IMR-90 (cell line): ENCODE results near the gene ADAM12. TPM values are rescaled to one million over a fixed set of nuclear protein-coding genes. Genes with fewer than 3 reads are reported as not detected.
A peak's percentile ranks its signal among the peaks of the same experiment; 100 is the strongest.

Experiments used
- ATAC-seq: fragments of 200-7000 bp; cut with Tn5 transposase; 2 replicates; pipeline ENCODE4 v1.9.1; 2020; ENCODE audit warnings: low read depth, mild to moderate bottlenecking, moderate library complexity
- BruUV-seq: library from RNA; stranded (reverse); fragments of 400-500 nt; replicated peaks from 2 replicates; lab custom pipeline; 2021; lab: Mats Ljungman, UMichigan
- CTCF ChIA-PET: fragments of 300-600 bp; formaldehyde crosslinking; extraction: SDS; loops from one replicate; lab custom pipeline; 2021; ENCODE audit warnings: antibody characterized with exemption; lab: Yijun Ruan, JAX
- POLR2A ChIA-PET: fragments of 300-600 bp; sonication (Branson Sonifier 250); formaldehyde crosslinking; loops from one replicate; lab custom pipeline; 2022; ENCODE audit warnings: antibody characterized with exemption; ENCODE audit not compliant: unreplicated experiment; lab: Charles Lee
- DNase-seq: peaks from one replicate; pipeline ENCODE4 v3.0.0; 2013
- H2AFZ ChIP-seq: replicated peaks from 2 replicates; pipeline ENCODE3; 2013; ENCODE audit warnings: low read length, mild to moderate bottlenecking; ENCODE audit not compliant: poor library complexity
- H2AK5ac ChIP-seq: 2 replicates; pipeline ENCODE4 v1.6.1; 2013; ENCODE audit warnings: low read depth, low read length, inconsistent platforms
- H2AK9ac ChIP-seq: replicated peaks from 2 replicates; pipeline ENCODE3; 2013; ENCODE audit warnings: mild to moderate bottlenecking, low read depth, low read length, moderate library complexity; ENCODE audit not compliant: poor library complexity
- H2BK120ac ChIP-seq: 2 replicates; pipeline ENCODE4 v1.6.1; 2013; ENCODE audit warnings: low read depth, low read length, inconsistent platforms
- H2BK15ac ChIP-seq: 3 replicates; pipeline ENCODE4 v1.6.1; 2013; ENCODE audit warnings: low read depth, low read length, inconsistent platforms
- H2BK20ac ChIP-seq: 2 replicates; pipeline ENCODE4 v1.6.1; 2013; ENCODE audit warnings: low read depth, mild to moderate bottlenecking, inconsistent platforms, low read length, moderate library complexity
- H2BK5ac ChIP-seq: 2 replicates; pipeline ENCODE4 v1.6.1; 2013; ENCODE audit warnings: mild to moderate bottlenecking, low read depth, low read length, inconsistent platforms; ENCODE audit not compliant: poor library complexity, severe bottlenecking
- H3K14ac ChIP-seq: replicated peaks from 2 replicates; pipeline ENCODE4 v1.6.1; 2013; ENCODE audit warnings: low read depth, low read length, inconsistent platforms
- H3K18ac ChIP-seq: 2 replicates; pipeline ENCODE4 v1.6.1; 2013; ENCODE audit warnings: low read depth, low read length, control low read depth
- H3K23ac ChIP-seq: 2 replicates; pipeline ENCODE4 v1.6.1; 2013; ENCODE audit warnings: low read depth, low read length, inconsistent platforms
- H3K27ac ChIP-seq: 2 replicates; pipeline ENCODE4 v1.5.1; 2013; ENCODE audit warnings: mild to moderate bottlenecking, control low read depth, low read length; ENCODE audit not compliant: insufficient read depth
- H3K27me3 ChIP-seq: 2 replicates; pipeline ENCODE4 v1.6.1; 2013; ENCODE audit warnings: low read length; ENCODE audit not compliant: control insufficient read depth, insufficient read depth
- H3K36me3 ChIP-seq: 2 replicates; pipeline ENCODE4 v1.6.1; 2013; ENCODE audit warnings: low read length, mixed read lengths; ENCODE audit not compliant: control insufficient read depth, insufficient read depth
- H3K4ac ChIP-seq: 2 replicates; pipeline ENCODE4 v1.6.1; 2013; ENCODE audit warnings: low read depth, low read length, inconsistent platforms
- H3K4me1 ChIP-seq: 2 replicates; pipeline ENCODE4 v1.6.1; 2013; ENCODE audit warnings: low read length, mixed read lengths; ENCODE audit not compliant: control insufficient read depth, insufficient read depth
- H3K4me2 ChIP-seq: 2 replicates; pipeline ENCODE4 v1.6.1; 2013; ENCODE audit warnings: low read depth, mild to moderate bottlenecking, control low read depth, low read length, moderate library complexity
- H3K4me3 ChIP-seq: 2 replicates; pipeline ENCODE4 v1.5.1; 2013; ENCODE audit warnings: low read depth, mild to moderate bottlenecking, control low read depth, low read length, moderate library complexity; ENCODE audit not compliant: insufficient read depth
- H3K56ac ChIP-seq: 2 replicates; pipeline ENCODE4 v1.6.1; 2013; ENCODE audit warnings: low read length, inconsistent platforms; ENCODE audit not compliant: insufficient read depth; ENCODE audit errors: extremely low read depth
- H3K79me1 ChIP-seq, 2 experiments: 2 replicates each; pipeline ENCODE4 v1.6.1; 2013; ENCODE audit warnings: low read length in 2 of 2, inconsistent platforms in 1 of 2, low read depth in 1 of 2
- H3K9ac ChIP-seq: 2 replicates; pipeline ENCODE4 v1.6.1; 2013; ENCODE audit warnings: low read depth, low read length, control low read depth
- H3K9me1 ChIP-seq: 2 replicates; pipeline ENCODE4 v1.6.1; 2013; ENCODE audit warnings: low read length, inconsistent platforms; ENCODE audit not compliant: insufficient read depth
- H3K9me3 ChIP-seq: 2 replicates; pipeline ENCODE4 v1.6.1; 2013; ENCODE audit warnings: low read length; ENCODE audit not compliant: control insufficient read depth, insufficient read depth
- H4K20me1 ChIP-seq: 2 replicates; pipeline ENCODE4 v1.6.1; 2013; ENCODE audit warnings: low read length, inconsistent platforms; ENCODE audit not compliant: insufficient read depth
- H4K5ac ChIP-seq: 2 replicates; pipeline ENCODE4 v1.6.1; 2013; ENCODE audit warnings: mild to moderate bottlenecking, low read depth, low read length, control low read depth
- H4K8ac ChIP-seq, 2 experiments: 2 replicates each; pipeline ENCODE4 v1.6.1; 2013; ENCODE audit warnings: low read depth in 2 of 2, low read length in 2 of 2, control low read depth in 1 of 2, inconsistent platforms in 1 of 2
- H4K91ac ChIP-seq: 2 replicates; pipeline ENCODE4 v1.6.1; 2013; ENCODE audit warnings: low read depth, low read length, inconsistent platforms; ENCODE audit not compliant: insufficient read depth
- BHLHE40 ChIP-seq: fragments of 150-350 bp; IDR thresholded peaks from 2 replicates; pipeline ENCODE4 v1.6.1; 2016; ENCODE audit warnings: mild to moderate bottlenecking, low read depth, low read length
- CEBPB ChIP-seq: IDR thresholded peaks from 2 replicates; pipeline ENCODE4 v1.6.1; 2012; ENCODE audit warnings: low read depth, low read length, improper control_type of control experiment
- CTCF ChIP-seq: conservative IDR thresholded peaks from 2 replicates; pipeline ENCODE4 v1.5.1; 2012; ENCODE audit warnings: mild to moderate bottlenecking, low read depth, low read length, improper control_type of control experiment
- ELK1 ChIP-seq: fragments of 150-350 bp; IDR thresholded peaks from 2 replicates; pipeline ENCODE4 v1.6.1; 2016; ENCODE audit warnings: low read depth, mild to moderate bottlenecking, low read length, moderate library complexity, borderline replicate concordance
- MAZ ChIP-seq: IDR thresholded peaks from 2 replicates; pipeline ENCODE4 v1.6.1; 2012; ENCODE audit warnings: low read depth, mild to moderate bottlenecking, low read length, improper control_type of control experiment, moderate library complexity, borderline replicate concordance
- MXI1 ChIP-seq: IDR thresholded peaks from 2 replicates; pipeline ENCODE4 v1.6.1; 2012; ENCODE audit warnings: low read depth, mild to moderate bottlenecking, low read length, moderate library complexity, borderline replicate concordance
- NFE2L2 ChIP-seq: fragments of 150-350 bp; IDR thresholded peaks from 2 replicates; pipeline ENCODE4 v1.6.1; 2016; ENCODE audit warnings: low read depth, mild to moderate bottlenecking, low read length
- POLR2A ChIP-seq: IDR thresholded peaks from 2 replicates; pipeline ENCODE4 v1.6.1; 2012; ENCODE audit warnings: mild to moderate bottlenecking, low read depth, low read length
- RCOR1 ChIP-seq: IDR thresholded peaks from 2 replicates; pipeline ENCODE4 v1.6.1; 2012; ENCODE audit warnings: mild to moderate bottlenecking, low read length, improper control_type of control experiment; ENCODE audit not compliant: insufficient replicate concordance
- WGBS, 2 experiments: methylation state at CpG; one replicate each; pipeline versions ENCODE4 v1.1.5 to v1.1.7; 2013; ENCODE audit warnings: missing lambda C conversion rate in 2 of 2; ENCODE audit not compliant: insufficient read length in 1 of 2; ENCODE audit errors: extremely low coverage in 2 of 2; 5-methylcytosine and 5-hydroxymethylcytosine counted together
- dilution Hi-C: fragments of 300-500 bp; cut with HindIII; formaldehyde crosslinking; loops from one replicate; pipeline ENCODE4 v1.14.3; 2018; ENCODE audit warnings: low sequenced_read_pairs; ENCODE audit not compliant: unreplicated experiment
- in situ Hi-C: fragments of 300-500 bp; cut with MboI; formaldehyde crosslinking; loops from 3 replicates; pipeline ENCODE4 v1.14.3; 2019; ENCODE audit warnings: low sequenced_read_pairs, inconsistent platforms, mixed read lengths
- intact Hi-C: fragments of 100-400 bp; cut with micrococcal nuclease; formaldehyde crosslinking; loops from 2 replicates; pipeline ENCODE4 v1.10.0; 2022
- polyA plus RNA-seq, 3 experiments: library from polyadenylated mRNA; depleted of rRNA; stranded (reverse); fragments of >200 nt; gene quantifications; 2 replicates each; pipeline ENCODE4 v1.2.3, GENCODE V29; 2012; ENCODE audit warnings: low replicate concordance in 1 of 3
- total RNA-seq: library from RNA; depleted of rRNA; stranded (reverse); fragments of >200 nt; gene quantifications from 2 replicates; pipeline ENCODE4 v1.2.3, GENCODE V29; 2012

ADAM12 gene
- total and polyA plus RNA-seq, 2 of the 4 experiments (the other 2 are of a cell fraction) = 9.6 to 10.2 TPM

GRCh38 chr10:126235979-126236851 is 152.1 kb downstream of the ADAM12 start:
- in situ Hi-C loops (no loop called here), intact Hi-C loops (no loop called here), dilution Hi-C loops (no loop called here)
- TF ChIP-seq MXI1 (no peak), MAZ (no peak), RCOR1 (no peak), NFE2L2 (no peak), POLR2A (no peak), CTCF (no peak), ELK1 (no peak), BHLHE40 (no peak), CEBPB (no peak)
- no peaks in the 10 kb centered on the region for H3K4me1 ChIP-seq
- no peak overlapping the region for H3K9ac ChIP-seq
- H3K18ac ChIP-seq = no peak overlapping the region
- no peak overlapping the region for H4K8ac ChIP-seq
- no peak overlapping the region; the same call in 2 of the 3 replicates for H2BK15ac ChIP-seq
- BruUV-seq = no TSS peak
- no peaks in the 10 kb centered on the region for H3K79me1 ChIP-seq
- no peak for ATAC-seq
- no peaks in the 10 kb centered on the region for H3K9me1 ChIP-seq
- H3K27ac ChIP-seq = no peak overlapping the region
- H2BK120ac ChIP-seq = no peak overlapping the region
- no peak overlapping the region for H3K4ac ChIP-seq
- H3K56ac ChIP-seq = no peak overlapping the region
- no peak overlapping the region for H3K23ac ChIP-seq
- H4K5ac ChIP-seq = no peak overlapping the region
- H3K4me3 ChIP-seq = no peak overlapping the region
- no peaks in the 10 kb centered on the region for H3K9me3 ChIP-seq
- H2AK5ac ChIP-seq = 0 out of 2 replicates have a peak overlapping the region, but pooled peaks have one; percentile 10
- WGBS, 2 experiments = 96% methylated on average over 7 of the region's 12 CpGs; no CpG with 5 or more reads in 1 of the 2 experiments
- CTCF ChIA-PET = interaction anchor here (0.7 kb wide), 1 partner anchor 55 kb away, joined by 3 read pairs; no protein-coding TSS in a partner anchor
- H3K36me3 ChIP-seq = no peaks in the 10 kb centered on the region
- peak overlapping the region; percentile 27 for H2AFZ ChIP-seq
- H3K27me3 ChIP-seq = no peaks in the 10 kb centered on the region
- H2BK5ac ChIP-seq = no peak overlapping the region
- no peak overlapping the region for H3K4me2 ChIP-seq
- POLR2A ChIA-PET = no interaction called here
- DNase-seq = no peak
- H4K20me1 ChIP-seq = no peaks in the 10 kb centered on the region
- H2AK9ac ChIP-seq = no peak overlapping the region
- no peak overlapping the region for H2BK20ac ChIP-seq
- H3K14ac ChIP-seq = 0 out of 2 replicates have a peak overlapping the region, but pooled peaks have one; percentile 6
- no peak overlapping the region for H4K91ac ChIP-seq
